GM12878 (cell line): ENCODE results near the gene C1QTNF3. TPM values are rescaled to one million over a fixed set of nuclear protein-coding genes. Genes with fewer than 3 reads are reported as not detected.
A peak's percentile ranks its signal among the peaks of the same experiment; 100 is the strongest.

Experiments used
- ATAC-seq: fragments of 200-7000 bp; cut with Tn5 transposase; 3 replicates; pipeline ENCODE4 v1.9.1; 2020; ENCODE audit warnings: mild to moderate bottlenecking, moderate library complexity
- BruUV-seq: library from RNA; stranded (reverse); fragments of 400-500 nt; replicated peaks from 2 replicates; lab custom pipeline; 2021; lab: Mats Ljungman, UMichigan
- CTCF ChIA-PET: fragments of 300-600 bp; sonication (Branson Sonifier 250); formaldehyde crosslinking; extraction: SDS; loops from one replicate; lab custom pipeline; 2021; ENCODE audit warnings: inconsistent platforms; lab: Yijun Ruan, JAX
- POLR2A ChIA-PET: fragments of 350-600 bp; formaldehyde crosslinking; extraction: SDS; loops from one replicate; lab custom pipeline; 2021; ENCODE audit warnings: inconsistent platforms; lab: Charles Lee
- RAD21 ChIA-PET: fragments of 300-600 bp; sonication (Branson Sonifier 250); formaldehyde crosslinking; loops from one replicate; lab custom pipeline; 2023; ENCODE audit warnings: antibody characterized with exemption; ENCODE audit not compliant: unreplicated experiment; lab: Charles Lee
- SMC1A ChIA-PET: fragments of 300-600 bp; sonication (Branson Sonifier 250); formaldehyde crosslinking; loops from one replicate; lab custom pipeline; 2023; ENCODE audit not compliant: unreplicated experiment, uncharacterized antibody; lab: Charles Lee
- DNase-seq: peaks from one replicate; pipeline ENCODE4 v3.0.0-alpha.2; 2011; ENCODE audit warnings: low read depth, low spot score
- FAIRE-seq: peaks from 3 replicates; lab custom pipeline; 2011; peaks lifted over from hg19 to GRCh38; lab: Jason Lieb, UNC
- H2AFZ ChIP-seq: 2 replicates; pipeline ENCODE4 v1.6.0; 2011; ENCODE audit warnings: low read depth, low read length, control low read depth; ENCODE audit not compliant: control insufficient read depth
- H3K27ac ChIP-seq: 2 replicates; pipeline ENCODE4 v1.5.1; 2011; ENCODE audit warnings: control low read depth; ENCODE audit not compliant: control insufficient read depth, insufficient read depth
- H3K27me3 ChIP-seq, 2 experiments: replicated peaks in 1 of 2; 2 replicates each; pipeline versions ENCODE4 v1.6.0 to v1.6.1; 2011; ENCODE audit warnings: low read length in 1 of 2; ENCODE audit not compliant: control insufficient read depth in 2 of 2, insufficient read depth in 2 of 2
- H3K36me3 ChIP-seq, 2 experiments: 2 replicates each; pipeline ENCODE4 v1.5.1; 2011; ENCODE audit warnings: low read length in 1 of 2; ENCODE audit not compliant: control insufficient read depth in 2 of 2, insufficient read depth in 2 of 2
- H3K4me1 ChIP-seq: 2 replicates; pipeline ENCODE4 v1.6.1; 2011; ENCODE audit warnings: mild to moderate bottlenecking, low read length, moderate library complexity, mixed read lengths; ENCODE audit not compliant: control insufficient read depth, insufficient read depth
- H3K4me2 ChIP-seq: 2 replicates; pipeline ENCODE4 v1.6.0; 2011; ENCODE audit warnings: control low read depth; ENCODE audit not compliant: control insufficient read depth, insufficient read depth
- H3K4me3 ChIP-seq: fragments of 200-600 bp; sonication (generic); 2 replicates; pipeline ENCODE4 v1.5.1; 2016
- H3K79me2 ChIP-seq: 2 replicates; pipeline ENCODE4 v1.6.0; 2011; ENCODE audit warnings: low read length; ENCODE audit not compliant: control insufficient read depth, insufficient read depth
- H3K9ac ChIP-seq: 2 replicates; pipeline ENCODE4 v1.8.0; 2011; ENCODE audit warnings: low read length, control low read depth, mixed read lengths; ENCODE audit not compliant: control insufficient read depth, insufficient read depth
- H3K9me3 ChIP-seq: replicated peaks from 3 replicates; pipeline ENCODE4 v1.5.1; 2011; ENCODE audit warnings: mild to moderate bottlenecking, low read length; ENCODE audit not compliant: control insufficient read depth, insufficient read depth
- H4K20me1 ChIP-seq: 2 replicates; pipeline ENCODE4 v1.6.0; 2011; ENCODE audit not compliant: control insufficient read depth, insufficient read depth
- BACH1 ChIP-seq: fragments of 450-650 bp; IDR thresholded peaks from 2 replicates; pipeline ENCODE4 v1.6.1; 2017; ENCODE audit warnings: mild to moderate bottlenecking, borderline replicate concordance
- IKZF1 ChIP-seq: fragments of 450-650 bp; conservative IDR thresholded peaks from 2 replicates; pipeline ENCODE4 v1.6.1; 2017; ENCODE audit warnings: antibody characterized with exemption, mild to moderate bottlenecking
- IRF4 ChIP-seq: IDR thresholded peaks from 2 replicates; pipeline ENCODE4 v1.6.1; 2011; ENCODE audit warnings: low read depth, low read length
- MTA2 ChIP-seq: fragments of 450-650 bp; IDR thresholded peaks from 2 replicates; pipeline ENCODE4 v1.6.1; 2016; ENCODE audit warnings: low read depth, mild to moderate bottlenecking, moderate library complexity
- POU2F2 ChIP-seq: IDR thresholded peaks from 3 replicates; pipeline ENCODE4 v1.6.1; 2011; ENCODE audit warnings: low read depth, mild to moderate bottlenecking, low read length, borderline replicate concordance
- SIN3A ChIP-seq: IDR thresholded peaks from 2 replicates; pipeline ENCODE4 v1.6.1; 2012; ENCODE audit warnings: low read depth, low read length, improper control_type of control experiment
- TCF12 ChIP-seq: IDR thresholded peaks from 2 replicates; pipeline ENCODE4 v1.6.1; 2011; ENCODE audit warnings: low read depth, mild to moderate bottlenecking, low read length
- ZNF217 ChIP-seq: fragments of 450-650 bp; IDR thresholded peaks from 2 replicates; pipeline ENCODE4 v1.6.1; 2017; ENCODE audit warnings: antibody characterized with exemption, mild to moderate bottlenecking
- ZZZ3 ChIP-seq: IDR thresholded peaks from 2 replicates; pipeline ENCODE4 v1.6.1; 2011; ENCODE audit warnings: low read depth; ENCODE audit not compliant: control insufficient read depth, insufficient read length
- WGBS: methylation state at CpG from one replicate; pipeline ENCODE4 v1.1.6; 2016; ENCODE audit warnings: low lambda C conversion rate; ENCODE audit not compliant: insufficient replicate concordance, insufficient coverage; ENCODE audit errors: missing lambda C conversion rate; 5-methylcytosine and 5-hydroxymethylcytosine counted together
- in situ Hi-C: fragments of 300-500 bp; cut with MboI; formaldehyde crosslinking; loops from 9 replicates; pipeline ENCODE4 v1.14.3; 2018; ENCODE audit warnings: mixed read lengths
- intact Hi-C: fragments of 100-400 bp; cut with micrococcal nuclease; formaldehyde crosslinking; loops from one replicate; pipeline ENCODE4 v1.14.2; 2022; ENCODE audit not compliant: unreplicated experiment
- polyA plus RNA-seq, 11 experiments: library from polyadenylated mRNA; depleted of rRNA in 4 of 11; unstranded in 6 of 11; stranded (reverse) in 5 of 11; fragments of >200 nt; fragmentation: Nextera tagmentation in 4 of 11; fragmentation: Illumina TruSeq in 1 of 11; extraction: Ambion mirVana in 4 of 11; extraction: Trizol in 1 of 11; gene quantifications; 1 replicate in 1 of 11; 2 replicates in 10 of 11; pipeline versions ENCODE4 v1.2.1 to v1.2.3, GENCODE V29; 2011 to 2016; ENCODE audit warnings: inconsistent platforms in 2 of 11, missing spikeins in 2 of 11, low read depth in 1 of 11
- total RNA-seq, 4 experiments: library from RNA; depleted of rRNA in 3 of 4; stranded (reverse); fragments of >200 nt in 3 of 4; fragmentation: Illumina TruSeq in 1 of 4; extraction: Trizol in 1 of 4; gene quantifications; 2 replicates each; pipeline versions ENCODE4 v1.2.1 to v1.2.3, GENCODE V29; 2013 to 2021
- TF ChIP-seq, protein P1 (sequence below): fragments of 450-650 bp; conservative IDR thresholded peaks from 2 replicates; pipeline ENCODE4 v1.6.1; 2017; ENCODE audit warnings: mild to moderate bottlenecking, moderate library complexity
- TF ChIP-seq, protein P2 (sequence below): fragments of 450-650 bp; IDR thresholded peaks from 2 replicates; pipeline ENCODE4 v1.6.1; 2018; ENCODE audit warnings: borderline replicate concordance, mild to moderate bottlenecking; ENCODE audit not compliant: partially characterized antibody
- TF ChIP-seq, protein P3 (sequence below): IDR thresholded peaks from 2 replicates; pipeline ENCODE4 v1.6.1; 2011; ENCODE audit warnings: low read depth, low read length, improper control_type of control experiment, borderline replicate concordance

C1QTNF3 gene
- total and polyA plus RNA-seq, 10 of the 15 experiments (the other 5 are each of a cell fraction or from before 2014, with no cell fraction given) = 0.39 to 6.3 (median 1.3) TPM

DNA sequence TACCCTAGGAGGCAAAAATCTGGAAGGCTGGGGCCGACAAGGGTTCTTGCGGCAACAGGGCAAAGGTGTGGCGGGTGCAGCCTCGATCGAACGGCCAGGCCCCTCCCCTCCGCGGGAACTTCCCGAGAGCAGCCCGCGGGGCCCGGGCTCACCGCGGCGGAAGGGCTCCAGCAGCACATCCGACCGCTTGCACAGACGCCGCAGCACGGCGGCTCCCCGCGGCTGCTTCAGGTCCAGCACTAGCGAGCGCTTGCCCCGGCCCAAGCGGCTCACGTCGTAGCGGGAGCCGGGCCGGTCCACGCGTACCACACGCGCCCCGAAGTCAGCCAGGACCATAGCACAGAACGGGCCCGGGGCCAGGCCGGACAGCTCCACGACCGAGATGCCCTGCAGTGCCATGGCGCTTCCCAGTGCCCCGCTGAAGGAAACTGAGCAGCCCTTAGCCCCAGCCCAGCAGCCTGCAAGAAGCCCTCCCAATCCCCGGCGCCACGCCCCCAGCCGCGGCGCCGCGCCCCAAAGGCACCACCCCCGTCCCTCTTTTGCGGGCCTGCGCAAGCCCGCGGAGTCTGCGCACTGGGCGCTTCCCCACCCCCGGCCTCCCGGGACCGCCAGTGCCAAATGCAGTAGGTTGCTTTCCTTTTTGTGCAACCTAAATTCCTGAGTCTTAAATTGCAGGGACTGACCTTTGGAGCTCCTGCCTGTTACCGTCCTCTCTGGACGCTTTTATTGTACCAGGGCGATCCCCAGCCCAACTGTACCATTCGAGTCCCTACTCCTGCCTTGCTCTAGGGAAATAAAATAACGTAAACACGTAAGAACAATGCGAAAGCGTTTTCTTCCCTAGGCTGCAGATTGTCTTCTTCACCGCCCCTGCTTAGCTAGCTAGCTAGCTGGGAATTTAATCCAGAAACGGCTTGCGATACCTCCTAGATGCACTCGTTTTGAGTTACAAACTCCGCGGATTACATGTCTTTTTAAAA, 35.1 kb downstream of the C1QTNF3 start, which contains the start of gene AMACR:
AMACR (minus strand) TSS at position 430 of the 980 bp plus-strand sequence; CDS start at position 399, 31 bp downstream.
- FAIRE-seq (peak; percentile 76), ATAC-seq (peak; percentile 93), DNase-seq (peak; percentile 67)
- intact Hi-C loops (loop anchor here (10.0 kb wide), 2 partner anchors 177 to 907 kb away; partner anchors contain the start of genes BRIX1 and RAD1), in situ Hi-C loops (loop anchor here (25.0 kb wide), 1 partner anchor 904 kb away; the partner anchor contains the start of genes BRIX1 and RAD1)
- WGBS = under 1% methylated on average over 68 of the region's 76 CpGs
- Histone ChIP-seq H3K27ac (peak within 1 kb of the TSS; percentile 81), H3K4me2 (peak within 1 kb of the TSS; percentile 85), H3K79me2 (peaks cover 2% of the 10 kb centered on the region), H3K27me3 (no peaks in the 10 kb centered on the region), H3K9ac (peak within 1 kb of the TSS; percentile 66), H2AFZ (peak within 1 kb of the TSS; percentile 88), H4K20me1 (no peaks in the 10 kb centered on the region), H3K36me3 (0 out of 4 replicates have a peak, but pooled peaks cover 0 to 3% of the 10 kb centered on the region in 2 experiments), H3K4me3 (peak within 1 kb of the TSS; percentile 70), H3K9me3 (no peaks in the 10 kb centered on the region), H3K4me1 (peaks cover 4% of the 10 kb centered on the region; the same call in 1 of the 2 replicates)
- ChIA-PET RAD21 (interaction anchor here (0.6 to 1.7 kb wide), 8 partner anchors 10 to 74 kb away, joined by 3 to 11 read pairs (median 4); no protein-coding TSS in a partner anchor), SMC1A (interaction anchor here (1.0 to 1.7 kb wide), 3 partner anchors 12 to 28 kb away, joined by 3 to 4 read pairs (median 4); no protein-coding TSS in a partner anchor), POLR2A (interaction anchor here (0.7 to 2.1 kb wide), 6 partner anchors 23 to 762 kb away, joined by 3 to 13 read pairs (median 4); no protein-coding TSS in a partner anchor), CTCF (interaction anchor here (1.0 to 4.9 kb wide), 3 partner anchors 11 to 419 kb away, joined by 4 to 40 read pairs (median 4); partner anchors contain the start of gene C1QTNF3)
- TSS peak; percentile 98 for BruUV-seq
- TF ChIP-seq, protein P1, sequence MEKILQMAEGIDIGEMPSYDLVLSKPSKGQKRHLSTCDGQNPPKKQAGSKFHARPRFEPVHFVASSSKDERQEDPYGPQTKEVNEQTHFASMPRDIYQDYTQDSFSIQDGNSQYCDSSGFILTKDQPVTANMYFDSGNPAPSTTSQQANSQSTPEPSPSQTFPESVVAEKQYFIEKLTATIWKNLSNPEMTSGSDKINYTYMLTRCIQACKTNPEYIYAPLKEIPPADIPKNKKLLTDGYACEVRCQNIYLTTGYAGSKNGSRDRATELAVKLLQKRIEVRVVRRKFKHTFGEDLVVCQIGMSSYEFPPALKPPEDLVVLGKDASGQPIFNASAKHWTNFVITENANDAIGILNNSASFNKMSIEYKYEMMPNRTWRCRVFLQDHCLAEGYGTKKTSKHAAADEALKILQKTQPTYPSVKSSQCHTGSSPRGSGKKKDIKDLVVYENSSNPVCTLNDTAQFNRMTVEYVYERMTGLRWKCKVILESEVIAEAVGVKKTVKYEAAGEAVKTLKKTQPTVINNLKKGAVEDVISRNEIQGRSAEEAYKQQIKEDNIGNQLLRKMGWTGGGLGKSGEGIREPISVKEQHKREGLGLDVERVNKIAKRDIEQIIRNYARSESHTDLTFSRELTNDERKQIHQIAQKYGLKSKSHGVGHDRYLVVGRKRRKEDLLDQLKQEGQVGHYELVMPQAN = peak; percentile 85
- TF ChIP-seq ZNF217 = 0 out of 2 replicates have a peak, but pooled peaks have one; percentile 38
- TF ChIP-seq POU2F2 = peak; percentile 9; the same call in 2 of the 3 replicates
- TF ChIP-seq, protein P2, sequence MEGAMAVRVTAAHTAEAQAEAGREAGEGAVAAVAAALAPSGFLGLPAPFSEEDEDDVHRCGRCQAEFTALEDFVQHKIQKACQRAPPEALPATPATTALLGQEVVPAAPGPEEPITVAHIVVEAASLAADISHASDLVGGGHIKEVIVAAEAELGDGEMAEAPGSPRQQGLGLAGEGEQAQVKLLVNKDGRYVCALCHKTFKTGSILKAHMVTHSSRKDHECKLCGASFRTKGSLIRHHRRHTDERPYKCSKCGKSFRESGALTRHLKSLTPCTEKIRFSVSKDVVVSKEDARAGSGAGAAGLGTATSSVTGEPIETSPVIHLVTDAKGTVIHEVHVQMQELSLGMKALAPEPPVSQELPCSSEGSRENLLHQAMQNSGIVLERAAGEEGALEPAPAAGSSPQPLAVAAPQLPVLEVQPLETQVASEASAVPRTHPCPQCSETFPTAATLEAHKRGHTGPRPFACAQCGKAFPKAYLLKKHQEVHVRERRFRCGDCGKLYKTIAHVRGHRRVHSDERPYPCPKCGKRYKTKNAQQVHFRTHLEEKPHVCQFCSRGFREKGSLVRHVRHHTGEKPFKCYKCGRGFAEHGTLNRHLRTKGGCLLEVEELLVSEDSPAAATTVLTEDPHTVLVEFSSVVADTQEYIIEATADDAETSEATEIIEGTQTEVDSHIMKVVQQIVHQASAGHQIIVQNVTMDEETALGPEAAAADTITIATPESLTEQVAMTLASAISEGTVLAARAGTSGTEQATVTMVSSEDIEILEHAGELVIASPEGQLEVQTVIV = no peak
- TF ChIP-seq BACH1 = peak; percentile 63; the same call in 1 of the 2 replicates
- TF ChIP-seq, protein P3, sequence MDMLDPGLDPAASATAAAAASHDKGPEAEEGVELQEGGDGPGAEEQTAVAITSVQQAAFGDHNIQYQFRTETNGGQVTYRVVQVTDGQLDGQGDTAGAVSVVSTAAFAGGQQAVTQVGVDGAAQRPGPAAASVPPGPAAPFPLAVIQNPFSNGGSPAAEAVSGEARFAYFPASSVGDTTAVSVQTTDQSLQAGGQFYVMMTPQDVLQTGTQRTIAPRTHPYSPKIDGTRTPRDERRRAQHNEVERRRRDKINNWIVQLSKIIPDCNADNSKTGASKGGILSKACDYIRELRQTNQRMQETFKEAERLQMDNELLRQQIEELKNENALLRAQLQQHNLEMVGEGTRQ = no peak
- no peak for TF ChIP-seq ZZZ3
- no peak for TF ChIP-seq MTA2
- TF ChIP-seq TCF12 = peak; percentile 55; the same call in 1 of the 2 replicates
- peak; percentile 52; the same call in 1 of the 2 replicates for TF ChIP-seq SIN3A
- 0 out of 2 replicates have a peak, but pooled peaks have one; percentile 4 for TF ChIP-seq IRF4
- peak; percentile 95 for TF ChIP-seq IKZF1
